Measurements from ENCODE around the gene KLHL2.

DNA sequence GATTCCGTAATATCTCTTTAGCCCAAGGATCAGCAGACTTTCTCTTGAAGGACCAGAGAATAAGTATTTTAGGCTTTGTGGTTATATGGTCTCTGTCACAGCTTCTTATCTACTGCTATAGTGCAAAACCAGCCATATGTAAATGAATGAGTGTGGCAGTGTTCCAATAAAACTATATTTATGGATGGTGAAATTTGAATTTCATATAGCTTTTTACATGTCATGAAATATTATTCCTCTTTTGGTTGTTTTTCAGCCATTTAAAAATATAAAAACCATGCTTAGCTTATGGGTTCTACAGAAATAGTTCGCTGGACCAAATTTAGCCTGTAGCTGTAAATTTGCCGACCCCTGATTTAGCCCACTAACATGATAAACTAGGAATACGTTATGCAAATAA, 102.1 kb downstream of the KLHL2 start:
- TF ChIP-seq, protein P1, sequence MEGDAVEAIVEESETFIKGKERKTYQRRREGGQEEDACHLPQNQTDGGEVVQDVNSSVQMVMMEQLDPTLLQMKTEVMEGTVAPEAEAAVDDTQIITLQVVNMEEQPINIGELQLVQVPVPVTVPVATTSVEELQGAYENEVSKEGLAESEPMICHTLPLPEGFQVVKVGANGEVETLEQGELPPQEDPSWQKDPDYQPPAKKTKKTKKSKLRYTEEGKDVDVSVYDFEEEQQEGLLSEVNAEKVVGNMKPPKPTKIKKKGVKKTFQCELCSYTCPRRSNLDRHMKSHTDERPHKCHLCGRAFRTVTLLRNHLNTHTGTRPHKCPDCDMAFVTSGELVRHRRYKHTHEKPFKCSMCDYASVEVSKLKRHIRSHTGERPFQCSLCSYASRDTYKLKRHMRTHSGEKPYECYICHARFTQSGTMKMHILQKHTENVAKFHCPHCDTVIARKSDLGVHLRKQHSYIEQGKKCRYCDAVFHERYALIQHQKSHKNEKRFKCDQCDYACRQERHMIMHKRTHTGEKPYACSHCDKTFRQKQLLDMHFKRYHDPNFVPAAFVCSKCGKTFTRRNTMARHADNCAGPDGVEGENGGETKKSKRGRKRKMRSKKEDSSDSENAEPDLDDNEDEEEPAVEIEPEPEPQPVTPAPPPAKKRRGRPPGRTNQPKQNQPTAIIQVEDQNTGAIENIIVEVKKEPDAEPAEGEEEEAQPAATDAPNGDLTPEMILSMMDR (IDR thresholded peaks at IDR 0.05): no peak
- no peak for TF ChIP-seq EZH2phosphoT487 (IDR thresholded peaks at IDR 0.05)
- TF ChIP-seq EZH2 (IDR thresholded peaks at IDR 0.05): no peak
